ENCODE measurements around the gene JMJD8. TPM values are rescaled to one million over a fixed set of nuclear protein-coding genes. Genes with fewer than 3 reads are reported as not detected.

The JMJD8 gene
- total RNA-seq, 4 donors from 2014 or later: 40.0 to 261 (median 58.6) TPM

DNA sequence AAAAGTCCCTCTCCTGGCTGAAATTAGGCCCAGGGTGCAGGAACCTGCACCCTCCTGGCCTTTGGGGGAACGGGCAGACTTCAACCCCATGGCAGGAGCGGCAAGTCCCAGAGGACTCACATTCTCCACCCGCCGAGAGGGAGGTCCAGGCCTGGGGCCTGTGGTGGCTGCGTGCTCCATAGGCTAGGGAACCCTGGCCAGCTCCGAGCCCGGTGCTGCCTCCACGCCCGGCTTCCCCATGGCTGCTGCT is 42.0 kb upstream of the JMJD8 start:
- in situ Hi-C loops (cut with MboI; ENCODE audit: low pct_ligation_motif_present in 1 of 4, low pct_unique_long_range_greater_than_20kb in 1 of 4, low sequenced_read_pairs in 3 of 4): no loop called here
- peaks cover 28 to 39% (median 35%) of the 10 kb centered on the region in 4 donors for H3K4me1 ChIP-seq
- peaks cover 45% of the 10 kb centered on the region for H3K27me3 ChIP-seq
- H3K9me3 ChIP-seq: no peaks in the 10 kb centered on the region
- H3K4me3 ChIP-seq: peak overlapping the region in 1 of 4 donors; percentile 44
- no peak overlapping the region for H3K27ac ChIP-seq
- no peak for TF ChIP-seq POLR2AphosphoS5 (IDR thresholded peaks at IDR 0.05)
- TF ChIP-seq EP300 (IDR thresholded peaks at IDR 0.05; ENCODE audit: low read depth): no peak
- no peak for TF ChIP-seq POLR2A (IDR thresholded peaks at IDR 0.05)
- TF ChIP-seq, protein P1, sequence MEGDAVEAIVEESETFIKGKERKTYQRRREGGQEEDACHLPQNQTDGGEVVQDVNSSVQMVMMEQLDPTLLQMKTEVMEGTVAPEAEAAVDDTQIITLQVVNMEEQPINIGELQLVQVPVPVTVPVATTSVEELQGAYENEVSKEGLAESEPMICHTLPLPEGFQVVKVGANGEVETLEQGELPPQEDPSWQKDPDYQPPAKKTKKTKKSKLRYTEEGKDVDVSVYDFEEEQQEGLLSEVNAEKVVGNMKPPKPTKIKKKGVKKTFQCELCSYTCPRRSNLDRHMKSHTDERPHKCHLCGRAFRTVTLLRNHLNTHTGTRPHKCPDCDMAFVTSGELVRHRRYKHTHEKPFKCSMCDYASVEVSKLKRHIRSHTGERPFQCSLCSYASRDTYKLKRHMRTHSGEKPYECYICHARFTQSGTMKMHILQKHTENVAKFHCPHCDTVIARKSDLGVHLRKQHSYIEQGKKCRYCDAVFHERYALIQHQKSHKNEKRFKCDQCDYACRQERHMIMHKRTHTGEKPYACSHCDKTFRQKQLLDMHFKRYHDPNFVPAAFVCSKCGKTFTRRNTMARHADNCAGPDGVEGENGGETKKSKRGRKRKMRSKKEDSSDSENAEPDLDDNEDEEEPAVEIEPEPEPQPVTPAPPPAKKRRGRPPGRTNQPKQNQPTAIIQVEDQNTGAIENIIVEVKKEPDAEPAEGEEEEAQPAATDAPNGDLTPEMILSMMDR (IDR thresholded peaks at IDR 0.05): no peak
- no peak for DNase-seq
- H3K36me3 ChIP-seq: no peaks in the 10 kb centered on the region
- intact Hi-C loops (cut with DNase I; ENCODE audit: low total_unique reads): no loop called here
- 28% methylated on average over 8 of the region's 9 CpGs; no CpG with 5 or more reads in 1 of the 2 donors for WGBS, 2 donors (ENCODE audit: low coverage in 1 of 2)

GRCh38 chr16:725463-726187 is 41.5 kb upstream of the JMJD8 start:
- H3K27ac ChIP-seq: no peak overlapping the region
- in situ Hi-C loops (cut with MboI; ENCODE audit: low pct_ligation_motif_present in 1 of 4, low pct_unique_long_range_greater_than_20kb in 1 of 4, low sequenced_read_pairs in 3 of 4) (no loop called here), intact Hi-C loops (cut with DNase I; ENCODE audit: low total_unique reads) (no loop called here)
- H3K4me3 ChIP-seq: no peak overlapping the region
- DNase-seq: no peak
- peaks cover 45% of the 10 kb centered on the region for H3K27me3 ChIP-seq
- 52% methylated on average over 18 of the region's 23 CpGs; no CpG with 5 or more reads in 1 of the 2 donors for WGBS, 2 donors (ENCODE audit: low coverage in 1 of 2)
- peaks cover 28 to 41% (median 36%) of the 10 kb centered on the region in 4 donors for H3K4me1 ChIP-seq
- no peaks in the 10 kb centered on the region for H3K36me3 ChIP-seq
- TF ChIP-seq, protein P1 (IDR thresholded peaks at IDR 0.05): no peak
- no peak for TF ChIP-seq POLR2A (IDR thresholded peaks at IDR 0.05)
- no peak for TF ChIP-seq POLR2AphosphoS5 (IDR thresholded peaks at IDR 0.05)
- no peak for TF ChIP-seq EP300 (IDR thresholded peaks at IDR 0.05; ENCODE audit: low read depth)
- no peaks in the 10 kb centered on the region for H3K9me3 ChIP-seq

- TF ChIP-seq EP300 (IDR thresholded peaks at IDR 0.05; ENCODE audit: low read depth): no peak
- no peak for TF ChIP-seq POLR2AphosphoS5 (IDR thresholded peaks at IDR 0.05)
- no peak for TF ChIP-seq POLR2A (IDR thresholded peaks at IDR 0.05)
- TF ChIP-seq, protein P1 (IDR thresholded peaks at IDR 0.05): no peak
- DNase-seq: no peak
- 67% methylated on average over 2 of the region's 7 CpGs; no CpG with 5 or more reads in 1 of the 2 donors for WGBS, 2 donors (ENCODE audit: low coverage in 1 of 2)
- Histone ChIP-seq H3K27me3 (peaks cover 45% of the 10 kb centered on the region), H3K4me3 (no peak overlapping the region), H3K9me3 (no peaks in the 10 kb centered on the region), H3K36me3 (no peaks in the 10 kb centered on the region), H3K27ac (no peak overlapping the region), H3K4me1 (peaks cover 31 to 48% (median 42%) of the 10 kb centered on the region in 4 donors)
- in situ Hi-C loops (cut with MboI; ENCODE audit: low pct_ligation_motif_present in 1 of 4, low pct_unique_long_range_greater_than_20kb in 1 of 4, low sequenced_read_pairs in 3 of 4) (no loop called here), intact Hi-C loops (cut with DNase I; ENCODE audit: low total_unique reads) (no loop called here)
Measured at GRCh38 chr16:725041-725376, 40.9 kb upstream of the JMJD8 start.

GRCh38 chr16:724188-725040 is 40.3 kb upstream of the JMJD8 start:
- DNase-seq: no peak
- WGBS, 2 donors (ENCODE audit: low coverage in 1 of 2): 51% methylated on average over 26 of the region's 29 CpGs; no CpG with 5 or more reads in 1 of the 2 donors
- Histone ChIP-seq H3K4me1 (peaks cover 35 to 52% (median 47%) of the 10 kb centered on the region in 4 donors), H3K27ac (no peak overlapping the region), H3K36me3 (no peaks in the 10 kb centered on the region), H3K9me3 (no peaks in the 10 kb centered on the region), H3K27me3 (peaks cover 45% of the 10 kb centered on the region), H3K4me3 (no peak overlapping the region)
- intact Hi-C loops (cut with DNase I; ENCODE audit: low total_unique reads): no loop called here
- in situ Hi-C loops (cut with MboI; ENCODE audit: low pct_ligation_motif_present in 1 of 4, low pct_unique_long_range_greater_than_20kb in 1 of 4, low sequenced_read_pairs in 3 of 4): no loop called here
- TF ChIP-seq, protein P1 (IDR thresholded peaks at IDR 0.05): no peak
- TF ChIP-seq EP300 (IDR thresholded peaks at IDR 0.05; ENCODE audit: low read depth) (no peak), POLR2AphosphoS5 (IDR thresholded peaks at IDR 0.05) (no peak), POLR2A (IDR thresholded peaks at IDR 0.05) (no peak)

All from transverse colon (tissue), 4 donors.